ENCODE data around the gene GTPBP2. TPM values are rescaled to one million over a fixed set of nuclear protein-coding genes. Genes with fewer than 3 reads are reported as not detected.
"Not testable (repeated sequence)": the region's sequence is repeated elsewhere in the genome, so short reads cannot be mapped to it uniquely, and the experiment has no call there.

The GTPBP2 gene
- total RNA-seq, 1 experiment from 2014 or later, result 70.8 TPM

GRCh38 chr6:43658161-43658560 lies 29.1 kb upstream of the GTPBP2 start:
- Histone ChIP-seq H3K9me3 (ENCODE audit: insufficient read depth, low read depth) (peaks cover 6% of the 10 kb centered on the region; the same call in 1 of the 2 replicates), H3K27me3 (ENCODE audit: insufficient read depth, low read depth) (no peaks in the 10 kb centered on the region), H3K36me3 (ENCODE audit: low read depth) (no peaks in the 10 kb centered on the region), H3K4me1 (replicated peaks; ENCODE audit: insufficient read depth) (no peaks in the 10 kb centered on the region), H3K79me2 (ENCODE audit: low read depth) (no peaks in the 10 kb centered on the region), H3K27ac (no peak overlapping the region), H3K4me2 (no peak overlapping the region), H3K4me3 (no peak overlapping the region), H4K20me1 (ENCODE audit: insufficient read depth) (no peaks in the 10 kb centered on the region), H2AFZ (no peak overlapping the region), H3F3A (ENCODE audit: insufficient read depth, low read depth) (peaks cover 6% of the 10 kb centered on the region; the same call in 1 of the 2 replicates), H3K9me2 (ENCODE audit: insufficient read depth) (no peaks in the 10 kb centered on the region)
- no TSS peak for BruUV-seq (replicated peaks)
- peak in 1 of 2 experiments; percentile 38 for DNase-seq
- intact Hi-C loops (cut with micrococcal nuclease; ENCODE audit: unreplicated experiment), result no loop called here
- POLR2A ChIA-PET (ENCODE audit: unreplicated experiment), result no interaction called here
- no peak for TF ChIP-seq EZH2 (IDR thresholded peaks at IDR 0.05; ENCODE audit: low read depth)
- TF ChIP-seq, protein P1, sequence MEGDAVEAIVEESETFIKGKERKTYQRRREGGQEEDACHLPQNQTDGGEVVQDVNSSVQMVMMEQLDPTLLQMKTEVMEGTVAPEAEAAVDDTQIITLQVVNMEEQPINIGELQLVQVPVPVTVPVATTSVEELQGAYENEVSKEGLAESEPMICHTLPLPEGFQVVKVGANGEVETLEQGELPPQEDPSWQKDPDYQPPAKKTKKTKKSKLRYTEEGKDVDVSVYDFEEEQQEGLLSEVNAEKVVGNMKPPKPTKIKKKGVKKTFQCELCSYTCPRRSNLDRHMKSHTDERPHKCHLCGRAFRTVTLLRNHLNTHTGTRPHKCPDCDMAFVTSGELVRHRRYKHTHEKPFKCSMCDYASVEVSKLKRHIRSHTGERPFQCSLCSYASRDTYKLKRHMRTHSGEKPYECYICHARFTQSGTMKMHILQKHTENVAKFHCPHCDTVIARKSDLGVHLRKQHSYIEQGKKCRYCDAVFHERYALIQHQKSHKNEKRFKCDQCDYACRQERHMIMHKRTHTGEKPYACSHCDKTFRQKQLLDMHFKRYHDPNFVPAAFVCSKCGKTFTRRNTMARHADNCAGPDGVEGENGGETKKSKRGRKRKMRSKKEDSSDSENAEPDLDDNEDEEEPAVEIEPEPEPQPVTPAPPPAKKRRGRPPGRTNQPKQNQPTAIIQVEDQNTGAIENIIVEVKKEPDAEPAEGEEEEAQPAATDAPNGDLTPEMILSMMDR (conservative IDR thresholded peaks at IDR 0.05), result no peak
- CTCF ChIA-PET, result no interaction called here

- POLR2A ChIA-PET (ENCODE audit: unreplicated experiment), result no interaction called here
Measured at GRCh38 chr6:43657221-43657802, 28.2 kb upstream of the GTPBP2 start.

DNA sequence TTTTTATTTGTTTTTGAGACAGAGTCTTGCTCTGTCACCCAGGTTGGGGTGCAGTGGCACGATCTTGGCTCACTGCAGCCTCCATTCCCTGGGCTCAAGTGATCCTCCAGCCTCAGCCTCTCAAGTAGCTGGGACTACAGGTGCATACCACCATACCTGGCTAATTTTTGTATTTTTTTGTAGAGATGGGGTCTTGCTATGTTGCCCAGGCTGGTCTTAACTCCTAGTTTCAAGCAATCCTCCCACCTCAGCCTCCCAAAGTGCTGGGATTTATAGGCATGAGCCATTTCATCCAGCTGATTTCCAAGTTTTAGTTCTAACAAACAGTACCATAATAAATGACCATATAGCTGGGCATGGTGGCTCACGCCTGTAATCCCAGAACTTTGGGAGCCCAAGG lies 23.8 kb upstream of the GTPBP2 start:
- BruUV-seq (replicated peaks); intact Hi-C loops (cut with micrococcal nuclease; ENCODE audit: unreplicated experiment); H3K4me1 ChIP-seq (replicated peaks; ENCODE audit: insufficient read depth); H3K27ac ChIP-seq; H4K20me1 ChIP-seq (ENCODE audit: insufficient read depth); H3K4me2 ChIP-seq; H3K36me3 ChIP-seq (ENCODE audit: low read depth); H3K27me3 ChIP-seq (ENCODE audit: insufficient read depth, low read depth); H3K9me2 ChIP-seq (ENCODE audit: insufficient read depth); H3K79me2 ChIP-seq (ENCODE audit: low read depth); DNase-seq; H2AFZ ChIP-seq; H3K9me3 ChIP-seq (ENCODE audit: insufficient read depth, low read depth); H3K4me3 ChIP-seq; H3F3A ChIP-seq (ENCODE audit: insufficient read depth, low read depth): not testable (repeated sequence)
- POLR2A ChIA-PET (ENCODE audit: unreplicated experiment), result interaction anchor here (0.5 kb wide), 1 partner anchor 68 kb away, joined by 4 read pairs; no protein-coding TSS in a partner anchor
- CTCF ChIA-PET, result interaction anchor here (0.7 kb wide), 1 partner anchor 16 kb away, joined by 18 read pairs; no protein-coding TSS in a partner anchor

More at GRCh38 chr6:43657221-43657802, 28.2 kb upstream of the GTPBP2 start:
- Histone ChIP-seq H3K36me3 (ENCODE audit: low read depth) (no peaks in the 10 kb centered on the region), H2AFZ (no peak overlapping the region), H3F3A (ENCODE audit: insufficient read depth, low read depth) (peaks cover 6% of the 10 kb centered on the region; the same call in 1 of the 2 replicates), H3K4me2 (no peak overlapping the region), H4K20me1 (ENCODE audit: insufficient read depth) (no peaks in the 10 kb centered on the region), H3K79me2 (ENCODE audit: low read depth) (no peaks in the 10 kb centered on the region), H3K4me1 (replicated peaks; ENCODE audit: insufficient read depth) (no peaks in the 10 kb centered on the region), H3K9me3 (ENCODE audit: insufficient read depth, low read depth) (peaks cover 6% of the 10 kb centered on the region; the same call in 1 of the 2 replicates), H3K9me2 (ENCODE audit: insufficient read depth) (no peaks in the 10 kb centered on the region), H3K4me3 (no peak overlapping the region), H3K27me3 (ENCODE audit: insufficient read depth, low read depth) (no peaks in the 10 kb centered on the region), H3K27ac (no peak overlapping the region)
- no peak for DNase-seq
- no TSS peak for BruUV-seq (replicated peaks)
- CTCF ChIA-PET, result no interaction called here
- TF ChIP-seq EZH2 (IDR thresholded peaks at IDR 0.05; ENCODE audit: low read depth), result no peak
- TF ChIP-seq, protein P1 (conservative IDR thresholded peaks at IDR 0.05), result no peak
- intact Hi-C loops (cut with micrococcal nuclease; ENCODE audit: unreplicated experiment), result no loop called here

GRCh38 chr6:43648248-43648647 lies 19.2 kb upstream of the GTPBP2 start:
- H3K4me2 ChIP-seq, result no peak overlapping the region
- BruUV-seq (replicated peaks), result no TSS peak

More at GRCh38 chr6:43648248-43648647, 19.2 kb upstream of the GTPBP2 start:
- no peaks in the 10 kb centered on the region for H4K20me1 ChIP-seq (ENCODE audit: insufficient read depth)
- intact Hi-C loops (cut with micrococcal nuclease; ENCODE audit: unreplicated experiment), result no loop called here
- no peaks in the 10 kb centered on the region for H3K36me3 ChIP-seq (ENCODE audit: low read depth)
- no peak for TF ChIP-seq EZH2 (IDR thresholded peaks at IDR 0.05; ENCODE audit: low read depth)
- TF ChIP-seq, protein P1 (conservative IDR thresholded peaks at IDR 0.05), result no peak
- H3K9me3 ChIP-seq (ENCODE audit: insufficient read depth, low read depth), result no peaks in the 10 kb centered on the region
- ChIA-PET CTCF (no interaction called here), POLR2A (ENCODE audit: unreplicated experiment) (no interaction called here)
- no peaks in the 10 kb centered on the region for H3F3A ChIP-seq (ENCODE audit: insufficient read depth, low read depth)
- H3K4me1 ChIP-seq (replicated peaks; ENCODE audit: insufficient read depth), result no peaks in the 10 kb centered on the region
- H2AFZ ChIP-seq, result no peak overlapping the region
- no peak overlapping the region for H3K4me3 ChIP-seq
- no peak for DNase-seq
- no peaks in the 10 kb centered on the region for H3K27me3 ChIP-seq (ENCODE audit: insufficient read depth, low read depth)
- H3K27ac ChIP-seq, result no peak overlapping the region
- H3K9me2 ChIP-seq (ENCODE audit: insufficient read depth), result no peaks in the 10 kb centered on the region
- no peaks in the 10 kb centered on the region for H3K79me2 ChIP-seq (ENCODE audit: low read depth)

All from PC-9 (cell line).